T-helper 17 cell (primary cell): ENCODE data around the gene C2CD3. TPM values are rescaled to one million over a fixed set of nuclear protein-coding genes. Genes with fewer than 3 reads are reported as not detected.
A peak's percentile ranks its signal among the peaks of the same experiment; 100 is the strongest.
"Not testable (repeated sequence)": the region's sequence is repeated elsewhere in the genome, so short reads cannot be mapped to it uniquely, and the experiment has no call there.

ENCODE experiments used
- ATAC-seq: fragments of 150-1000 bp; cut with Tn5 transposase; 2 replicates; pipeline ENCODE4 v1.10.0; 2021; ENCODE audit warnings: mild to moderate bottlenecking, moderate library complexity
- DNase-seq, 3 donors: peaks; one replicate each; pipeline versions ENCODE4 v3.0.0 to v3.0.0-alpha.2; 2020 to 2021
- H3K9me3 ChIP-seq: one replicate; pipeline ENCODE4 v1.7.0; 2013; ENCODE audit warnings: low read length, mild to moderate bottlenecking; ENCODE audit not compliant: control insufficient read depth, poor library complexity, severe bottlenecking
- H3K27ac Mint-ChIP-seq: one replicate; pipeline ENCODE4 v1.8.0; 2022; ENCODE audit warnings: mild to moderate bottlenecking, moderate library complexity, mixed read lengths
- H3K27me3 Mint-ChIP-seq: one replicate; pipeline ENCODE4 v1.8.0; 2022; ENCODE audit warnings: mixed read lengths
- H3K36me3 Mint-ChIP-seq: one replicate; pipeline ENCODE4 v1.8.0; 2022; ENCODE audit warnings: low read depth, mixed read lengths
- H3K4me1 Mint-ChIP-seq: one replicate; pipeline ENCODE4 v1.8.0; 2022; ENCODE audit warnings: mild to moderate bottlenecking, mixed read lengths
- H3K4me3 Mint-ChIP-seq: one replicate; pipeline ENCODE4 v1.8.0; 2022; ENCODE audit warnings: mild to moderate bottlenecking, moderate library complexity, mixed read lengths
- total RNA-seq, 4 donors: library from RNA in 2 of 4; stranded (reverse) in 2 of 4; gene quantifications; one replicate each; pipeline ENCODE4 v1.2.3 and lab custom pipeline; 2022 to 2026

Gene C2CD3
- total RNA-seq, 2 donors from 2014 or later: 35.5 to 37.1 TPM

GRCh38 chr11:74144592-74144991, 26.2 kb downstream of the C2CD3 start:
- no peak overlapping the region for H3K4me3 Mint-ChIP-seq
- ATAC-seq (no peak), DNase-seq (no peak)
- no peak overlapping the region for H3K27ac Mint-ChIP-seq
- H3K9me3 ChIP-seq: no peaks in the 10 kb centered on the region
- no peaks in the 10 kb centered on the region for H3K27me3 Mint-ChIP-seq
- H3K36me3 Mint-ChIP-seq: peaks cover 6% of the 10 kb centered on the region
- H3K4me1 Mint-ChIP-seq: peaks cover 11% of the 10 kb centered on the region

GRCh38 chr11:74142624-74143023, 28.2 kb downstream of the C2CD3 start:
- Mint-ChIP-seq H3K4me3 (peak overlapping the region; percentile 41), H3K36me3 (peaks cover 7% of the 10 kb centered on the region), H3K27me3 (no peaks in the 10 kb centered on the region), H3K4me1 (peaks cover 11% of the 10 kb centered on the region), H3K27ac (no peak overlapping the region)
- H3K9me3 ChIP-seq: no peaks in the 10 kb centered on the region
- DNase-seq (no peak), ATAC-seq (no peak)

GRCh38 chr11:74141908-74142307, 28.9 kb downstream of the C2CD3 start:
- DNase-seq (no peak), ATAC-seq (no peak)
- Mint-ChIP-seq H3K4me3 (no peak overlapping the region), H3K27me3 (no peaks in the 10 kb centered on the region), H3K4me1 (peaks cover 11% of the 10 kb centered on the region), H3K36me3 (peaks cover 9% of the 10 kb centered on the region), H3K27ac (no peak overlapping the region)
- no peaks in the 10 kb centered on the region for H3K9me3 ChIP-seq

- no peak for DNase-seq
- Mint-ChIP-seq H3K36me3 (peaks cover 10% of the 10 kb centered on the region), H3K4me1 (peaks cover 11% of the 10 kb centered on the region), H3K27me3 (no peaks in the 10 kb centered on the region), H3K4me3 (no peak overlapping the region), H3K27ac (no peak overlapping the region)
- ATAC-seq: no peak
- no peaks in the 10 kb centered on the region for H3K9me3 ChIP-seq
Observed at GRCh38 chr11:74141241-74141695, 29.5 kb downstream of the C2CD3 start.

GRCh38 chr11:74139919-74140431, 30.8 kb downstream of the C2CD3 start:
- not testable (repeated sequence) for H3K27ac Mint-ChIP-seq, DNase-seq, H3K27me3 Mint-ChIP-seq, ATAC-seq, H3K9me3 ChIP-seq, H3K4me3 Mint-ChIP-seq
- peaks cover 13% of the 10 kb centered on the region for H3K4me1 Mint-ChIP-seq
- H3K36me3 Mint-ChIP-seq: peaks cover 10% of the 10 kb centered on the region

- Mint-ChIP-seq H3K27me3 (no peaks in the 10 kb centered on the region), H3K27ac (no peak overlapping the region), H3K4me1 (peaks cover 11% of the 10 kb centered on the region), H3K4me3 (no peak overlapping the region), H3K36me3 (peaks cover 10% of the 10 kb centered on the region)
- H3K9me3 ChIP-seq: no peaks in the 10 kb centered on the region
- no peak for DNase-seq
- no peak for ATAC-seq
Observed at GRCh38 chr11:74139151-74139918, 31.5 kb downstream of the C2CD3 start.

- H3K27ac Mint-ChIP-seq: no peak overlapping the region
- peaks cover 10% of the 10 kb centered on the region for H3K36me3 Mint-ChIP-seq
- no peak for ATAC-seq
- H3K27me3 Mint-ChIP-seq: no peaks in the 10 kb centered on the region
- DNase-seq: no peak
- H3K9me3 ChIP-seq: no peaks in the 10 kb centered on the region
- H3K4me1 Mint-ChIP-seq: peaks cover 11% of the 10 kb centered on the region
- no peak overlapping the region for H3K4me3 Mint-ChIP-seq
Observed at GRCh38 chr11:74138572-74138971, 32.2 kb downstream of the C2CD3 start.

GRCh38 chr11:74138021-74138420, 32.8 kb downstream of the C2CD3 start:
- no peak overlapping the region for H3K4me3 Mint-ChIP-seq
- no peaks in the 10 kb centered on the region for H3K9me3 ChIP-seq
- peaks cover 10% of the 10 kb centered on the region for H3K36me3 Mint-ChIP-seq
- H3K27ac Mint-ChIP-seq: no peak overlapping the region
- no peak for ATAC-seq
- H3K4me1 Mint-ChIP-seq: peaks cover 11% of the 10 kb centered on the region
- DNase-seq: no peak
- no peaks in the 10 kb centered on the region for H3K27me3 Mint-ChIP-seq

- peaks cover 15% of the 10 kb centered on the region for H3K36me3 Mint-ChIP-seq
- H3K4me3 Mint-ChIP-seq: no peak overlapping the region
- no peaks in the 10 kb centered on the region for H3K27me3 Mint-ChIP-seq
- no peak overlapping the region for H3K27ac Mint-ChIP-seq
- ATAC-seq (no peak), DNase-seq (no peak)
- no peaks in the 10 kb centered on the region for H3K9me3 ChIP-seq
- H3K4me1 Mint-ChIP-seq: peaks cover 4% of the 10 kb centered on the region
Observed at GRCh38 chr11:74135127-74135840, 35.5 kb downstream of the C2CD3 start.

GRCh38 chr11:74134661-74135060, 36.1 kb downstream of the C2CD3 start:
- ATAC-seq (no peak), DNase-seq (no peak)
- Mint-ChIP-seq H3K27me3 (no peaks in the 10 kb centered on the region), H3K4me3 (no peak overlapping the region), H3K36me3 (peaks cover 12% of the 10 kb centered on the region), H3K4me1 (peaks cover 2% of the 10 kb centered on the region), H3K27ac (no peak overlapping the region)
- no peaks in the 10 kb centered on the region for H3K9me3 ChIP-seq

GRCh38 chr11:74133436-74133835, 37.4 kb downstream of the C2CD3 start:
- peaks cover 10% of the 10 kb centered on the region for H3K36me3 Mint-ChIP-seq
- peaks cover 2% of the 10 kb centered on the region for H3K4me1 Mint-ChIP-seq
- ATAC-seq: no peak
- H3K9me3 ChIP-seq: no peaks in the 10 kb centered on the region
- no peaks in the 10 kb centered on the region for H3K27me3 Mint-ChIP-seq
- DNase-seq: no peak
- H3K27ac Mint-ChIP-seq: no peak overlapping the region
- no peak overlapping the region for H3K4me3 Mint-ChIP-seq

GRCh38 chr11:74132833-74133232, 38.0 kb downstream of the C2CD3 start:
- Mint-ChIP-seq H3K27ac (no peak overlapping the region), H3K4me1 (peaks cover 2% of the 10 kb centered on the region), H3K36me3 (peaks cover 7% of the 10 kb centered on the region), H3K27me3 (no peaks in the 10 kb centered on the region), H3K4me3 (no peak overlapping the region)
- ATAC-seq: no peak
- DNase-seq: no peak
- no peaks in the 10 kb centered on the region for H3K9me3 ChIP-seq

- not testable (repeated sequence) for DNase-seq, H3K4me3 Mint-ChIP-seq, H3K4me1 Mint-ChIP-seq, H3K36me3 Mint-ChIP-seq, H3K27ac Mint-ChIP-seq, H3K9me3 ChIP-seq, ATAC-seq, H3K27me3 Mint-ChIP-seq
Observed at GRCh38 chr11:74129121-74129520, 41.7 kb downstream of the C2CD3 start.
